Gastroesophageal sphincter (tissue), 4 donors: ENCODE results near the gene RPS23. TPM values are rescaled to one million over a fixed set of nuclear protein-coding genes. Genes with fewer than 3 reads are reported as not detected.
A peak's percentile ranks its signal among the peaks of the same experiment; 100 is the strongest.

Experiments
- ATAC-seq: fragments of 150-250 bp; one replicate; pipeline ENCODE4 v1.9.1; 2016; ENCODE audit warnings: mild to moderate bottlenecking, moderate library complexity
- H3K27ac ChIP-seq, 4 donors: fragments of 200-600 bp; sonication (generic) in 3 of 4; 1 replicate in 3 of 4; 2 replicates in 1 of 4; pipeline ENCODE4 v1.5.1; 2016 to 2019
- H3K27me3 ChIP-seq: fragments of 200-600 bp; sonication (generic); one replicate; pipeline ENCODE4 v1.5.1; 2019
- H3K36me3 ChIP-seq, 2 donors: fragments of 200-600 bp; sonication (generic); one replicate each; pipeline ENCODE4 v1.5.1; 2019; ENCODE audit warnings: control low read depth in 1 of 2
- H3K4me1 ChIP-seq, 3 donors: fragments of 200-600 bp; sonication (generic); 1 replicate in 2 of 3; 2 replicates in 1 of 3; pipeline ENCODE4 v1.5.1; 2016 to 2019; ENCODE audit warnings: control low read depth in 2 of 3
- H3K4me3 ChIP-seq, 2 donors: fragments of 200-600 bp; sonication (generic); one replicate each; pipeline ENCODE4 v1.5.1; 2019; ENCODE audit warnings: mild to moderate bottlenecking in 1 of 2, moderate library complexity in 1 of 2
- H3K9me3 ChIP-seq, 3 donors: fragments of 200-600 bp; sonication (generic); one replicate each; pipeline ENCODE4 v1.5.1; 2017 to 2019; ENCODE audit warnings: control low read depth in 2 of 3
- CTCF ChIP-seq, 4 experiments: fragments of 200-600 bp in 2 of 4; fragments of 450-650 bp in 2 of 4; sonication (generic) in 1 of 4; IDR thresholded peaks; one replicate each; pipeline ENCODE4 v1.5.1; 2017 to 2019; ENCODE audit warnings: antibody characterized with exemption in 4 of 4, mild to moderate bottlenecking in 2 of 4, moderate library complexity in 2 of 4
- EP300 ChIP-seq: sonication (generic); formaldehyde crosslinking; IDR thresholded peaks from one replicate; pipeline ENCODE4 v1.6.1; 2017; ENCODE audit warnings: antibody characterized with exemption, mild to moderate bottlenecking
- POLR2A ChIP-seq, 2 donors: fragments of 450-650 bp; IDR thresholded peaks; one replicate each; pipeline ENCODE4 v1.6.1; 2017; ENCODE audit warnings: antibody characterized with exemption in 2 of 2, mild to moderate bottlenecking in 2 of 2, moderate library complexity in 1 of 2
- POLR2AphosphoS5 ChIP-seq: sonication (generic); formaldehyde crosslinking; IDR thresholded peaks from one replicate; pipeline ENCODE4 v1.6.1; 2017; ENCODE audit warnings: antibody characterized with exemption
- WGBS, 2 donors: methylation state at CpG; one replicate each; pipeline ENCODE4 v1.1.5; 2018; ENCODE audit warnings: low coverage in 1 of 2; 5-methylcytosine and 5-hydroxymethylcytosine counted together
- total RNA-seq, 4 donors: library from RNA; depleted of rRNA; stranded (reverse); fragments of >200 nt; gene quantifications; one replicate each; pipeline ENCODE4 v1.1.0, GENCODE V29; 2016

Gene RPS23
- total RNA-seq, 4 donors from 2014 or later = 1,991 to 3,565 (median 2,994) TPM

GRCh38 chr5:82285206-82285605 lies 7.1 kb upstream of the RPS23 start:
- no peak for ATAC-seq
- no peaks in the 10 kb centered on the region for H3K36me3 ChIP-seq
- H3K27ac ChIP-seq = no peak overlapping the region
- peaks cover 0 to 13% (median 0%) of the 10 kb centered on the region in 3 donors for H3K4me1 ChIP-seq
- H3K27me3 ChIP-seq = no peaks in the 10 kb centered on the region
- 88 to 100% methylated on average over 3 to 6 of the region's 6 CpGs for WGBS, 2 donors
- H3K9me3 ChIP-seq = no peaks in the 10 kb centered on the region
- no peak overlapping the region for H3K4me3 ChIP-seq
- no peak for TF ChIP-seq POLR2A (IDR thresholded peaks at IDR 0.05)
- no peak for TF ChIP-seq POLR2AphosphoS5
- TF ChIP-seq EP300 = no peak
- no peak for TF ChIP-seq CTCF (IDR thresholded peaks at IDR 0.05)

GRCh38 chr5:82283893-82284292 lies 5.7 kb upstream of the RPS23 start:
- Histone ChIP-seq H3K27ac (no peak overlapping the region), H3K4me1 (peaks cover 0 to 17% (median 0%) of the 10 kb centered on the region in 3 donors), H3K9me3 (no peaks in the 10 kb centered on the region), H3K4me3 (no peak overlapping the region), H3K36me3 (no peaks in the 10 kb centered on the region), H3K27me3 (no peaks in the 10 kb centered on the region)
- WGBS, 2 donors = 67 to 93% methylated on average over 2 of the region's 2 CpGs
- no peak for ATAC-seq
- TF ChIP-seq POLR2AphosphoS5 (no peak), CTCF (IDR thresholded peaks at IDR 0.05) (no peak), POLR2A (IDR thresholded peaks at IDR 0.05) (no peak), EP300 (no peak)

- Histone ChIP-seq H3K27ac (peak overlapping the region; percentile 49 to 87 (median 80)), H3K4me1 (peaks cover 0 to 32% (median 0%) of the 10 kb centered on the region in 3 donors), H3K9me3 (no peaks in the 10 kb centered on the region), H3K36me3 (peaks cover 0 to 30% of the 10 kb centered on the region in 2 donors), H3K27me3 (no peaks in the 10 kb centered on the region), H3K4me3 (peak overlapping the region; percentile 80 to 88)
- no peak for TF ChIP-seq POLR2AphosphoS5
- no peak for TF ChIP-seq POLR2A (IDR thresholded peaks at IDR 0.05)
- no peak for TF ChIP-seq CTCF (IDR thresholded peaks at IDR 0.05)
- TF ChIP-seq EP300 = no peak
- ATAC-seq = no peak
- WGBS, 2 donors = 38 to 44% methylated on average over 7 to 15 of the region's 19 CpGs
These were observed 687 bp upstream of the RPS23 start for GRCh38 chr5:82278711-82279370.

- WGBS, 2 donors = 0 to 3% methylated on average over 10 to 15 of the region's 15 CpGs
- no peak for ATAC-seq
- H3K36me3 ChIP-seq = peaks cover 0 to 40% of the 10 kb centered on the region in 2 donors
- H3K4me1 ChIP-seq = peaks cover 0 to 32% (median 0%) of the 10 kb centered on the region in 3 donors
- peak overlapping the region; percentile 49 to 87 (median 80) for H3K27ac ChIP-seq
- no peak for TF ChIP-seq POLR2A (IDR thresholded peaks at IDR 0.05)
- TF ChIP-seq POLR2AphosphoS5 = no peak
- TF ChIP-seq EP300 = no peak
- TF ChIP-seq CTCF (IDR thresholded peaks at IDR 0.05) = no peak
- H3K4me3 ChIP-seq = peak overlapping the region; percentile 80 to 88
- H3K27me3 ChIP-seq = no peaks in the 10 kb centered on the region
- no peaks in the 10 kb centered on the region for H3K9me3 ChIP-seq
These were observed 554 bp downstream of the RPS23 start for GRCh38 chr5:82277613-82277986.
